Spleen (tissue), 7 donors: Measurements from ENCODE around the gene WHRN.

ENCODE experiments used
- POLR2A ChIP-seq, 3 donors: fragments of 450-650 bp; IDR thresholded peaks; one replicate each; pipeline ENCODE4 v1.5.1; 2017; ENCODE audit warnings: antibody characterized with exemption in 3 of 3, mild to moderate bottlenecking in 1 of 3
- POLR2AphosphoS5 ChIP-seq, 3 donors: sonication (generic); formaldehyde crosslinking; IDR thresholded peaks; one replicate each; pipeline ENCODE4 v1.5.1; 2017; ENCODE audit warnings: antibody characterized with exemption in 3 of 3
- TF ChIP-seq, protein P1 (sequence below), 11 experiments: fragments of 200-600 bp in 7 of 11; fragments of 450-650 bp in 4 of 11; sonication (generic) in 4 of 11; IDR thresholded peaks in 8 of 11; conservative IDR thresholded peaks in 3 of 11; 1 replicate in 7 of 11; 2 replicates in 4 of 11; pipeline versions ENCODE4 v1.4.0 to v1.8.0; 2016 to 2021; ENCODE audit warnings: antibody characterized with exemption in 11 of 11, inconsistent platforms in 4 of 11, mild to moderate bottlenecking in 1 of 11
- donor health status: DM: no; HTN: no; CAD: no; lungs with moderate emphysema.
- donor health status: DM: no; HTN: no; CAD: no.
- donor health status: DM: no; HTN: no; CAD: no.

DNA sequence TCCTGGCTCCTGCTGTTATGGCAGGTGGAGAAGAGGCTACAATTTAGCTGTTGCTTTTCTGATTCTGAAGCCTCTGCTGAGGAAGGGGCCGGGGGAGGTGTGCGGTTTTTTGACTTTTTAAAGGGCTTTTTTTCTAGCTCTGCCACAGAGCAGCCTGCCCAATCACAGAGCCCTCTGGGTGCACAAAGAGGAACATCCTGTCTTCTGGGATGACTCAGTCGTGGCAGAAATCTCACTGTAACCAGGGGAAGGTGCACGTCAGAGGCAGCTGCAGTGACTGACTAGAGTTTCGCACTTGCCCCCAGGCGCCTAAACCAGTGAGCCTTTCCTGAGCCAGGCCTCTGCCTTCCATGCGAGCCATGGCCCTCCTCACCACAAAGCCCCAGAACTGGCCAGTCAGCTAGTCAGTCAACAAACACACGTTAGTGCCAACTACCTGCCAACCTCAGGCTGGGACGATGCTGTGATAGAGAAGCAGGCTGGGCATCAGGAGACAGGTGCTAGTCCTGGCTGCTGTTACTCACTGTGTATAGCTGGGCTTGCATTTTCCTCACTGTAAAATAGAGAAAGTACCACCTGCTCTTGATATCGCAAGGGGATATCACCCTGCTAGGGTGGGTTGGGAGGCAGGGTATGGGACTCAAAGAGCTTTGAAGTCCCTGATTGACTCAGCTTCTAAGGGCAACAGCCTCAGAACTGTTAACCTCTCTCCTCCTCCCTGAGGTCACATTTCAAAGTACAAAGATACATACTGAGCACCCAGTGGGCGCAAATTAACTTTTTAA lies 119.7 kb downstream of the WHRN start:
- TF ChIP-seq POLR2A (IDR thresholded peaks at IDR 0.05), result peak; percentile 54 to 89 (median 88)
- TF ChIP-seq, protein P1, sequence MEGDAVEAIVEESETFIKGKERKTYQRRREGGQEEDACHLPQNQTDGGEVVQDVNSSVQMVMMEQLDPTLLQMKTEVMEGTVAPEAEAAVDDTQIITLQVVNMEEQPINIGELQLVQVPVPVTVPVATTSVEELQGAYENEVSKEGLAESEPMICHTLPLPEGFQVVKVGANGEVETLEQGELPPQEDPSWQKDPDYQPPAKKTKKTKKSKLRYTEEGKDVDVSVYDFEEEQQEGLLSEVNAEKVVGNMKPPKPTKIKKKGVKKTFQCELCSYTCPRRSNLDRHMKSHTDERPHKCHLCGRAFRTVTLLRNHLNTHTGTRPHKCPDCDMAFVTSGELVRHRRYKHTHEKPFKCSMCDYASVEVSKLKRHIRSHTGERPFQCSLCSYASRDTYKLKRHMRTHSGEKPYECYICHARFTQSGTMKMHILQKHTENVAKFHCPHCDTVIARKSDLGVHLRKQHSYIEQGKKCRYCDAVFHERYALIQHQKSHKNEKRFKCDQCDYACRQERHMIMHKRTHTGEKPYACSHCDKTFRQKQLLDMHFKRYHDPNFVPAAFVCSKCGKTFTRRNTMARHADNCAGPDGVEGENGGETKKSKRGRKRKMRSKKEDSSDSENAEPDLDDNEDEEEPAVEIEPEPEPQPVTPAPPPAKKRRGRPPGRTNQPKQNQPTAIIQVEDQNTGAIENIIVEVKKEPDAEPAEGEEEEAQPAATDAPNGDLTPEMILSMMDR (IDR thresholded peaks at IDR 0.05 in 8 of 11, conservative IDR thresholded peaks at IDR 0.05 in 3 of 11), result peak in 2 of 11 experiments; percentile 18 to 39
- TF ChIP-seq POLR2AphosphoS5 (IDR thresholded peaks at IDR 0.05), result peak; percentile 89 to 99 (median 97)
